Neural crest cell (in vitro differentiated cells): ENCODE data around the gene TPM2. TPM values are rescaled to one million over a fixed set of nuclear protein-coding genes. Genes with fewer than 3 reads are reported as not detected.
A peak's percentile ranks its signal among the peaks of the same experiment; 100 is the strongest.

ENCODE experiments used
- DNase-seq: peaks from one replicate; pipeline ENCODE4 v3.0.0; 2021; ENCODE audit warnings: low read depth, mixed read lengths, low spot score
- H3K27ac Mint-ChIP-seq: one replicate; pipeline ENCODE4 v1.8.0; 2021; ENCODE audit warnings: mild to moderate bottlenecking, mixed read lengths; ENCODE audit not compliant: unreplicated experiment
- H3K27me3 Mint-ChIP-seq: 2 replicates; pipeline ENCODE4 v1.8.0; 2021; ENCODE audit warnings: low read depth, mild to moderate bottlenecking, mixed read lengths
- H3K36me3 Mint-ChIP-seq: 2 replicates; pipeline ENCODE4 v1.8.0; 2021; ENCODE audit warnings: low read depth, mild to moderate bottlenecking, mixed read lengths
- H3K4me1 Mint-ChIP-seq: 2 replicates; pipeline ENCODE4 v1.8.0; 2021; ENCODE audit warnings: mixed read lengths
- H3K4me3 Mint-ChIP-seq: one replicate; pipeline ENCODE4 v1.8.0; 2021; ENCODE audit warnings: mild to moderate bottlenecking, mixed read lengths
- H3K9me3 Mint-ChIP-seq: 2 replicates; pipeline ENCODE4 v1.8.0; 2021; ENCODE audit warnings: mixed read lengths
- CTCF ChIP-seq: fragments of 200-600 bp; sonication (generic); conservative IDR thresholded peaks from 2 replicates; pipeline ENCODE4 v1.5.0; 2021; ENCODE audit warnings: antibody characterized with exemption, mild to moderate bottlenecking
- total RNA-seq: library from RNA; stranded (reverse); gene quantifications from 2 replicates; pipeline ENCODE4 v1.2.1, GENCODE V29; 2021

Gene TPM2
- total RNA-seq, 1 donor from 2014 or later = 159 TPM

- peak; percentile 60 for TF ChIP-seq CTCF
- Mint-ChIP-seq H3K9me3 (no peaks in the 10 kb centered on the region), H3K4me1 (peaks cover 9% of the 10 kb centered on the region), H3K4me3 (no peak overlapping the region), H3K36me3 (peaks cover 5% of the 10 kb centered on the region), H3K27ac (no peak overlapping the region), H3K27me3 (no peaks in the 10 kb centered on the region)
- DNase-seq = no peak
These were observed 40.2 kb upstream of the TPM2 start for GRCh38 chr9:35729700-35730485.

- DNase-seq = no peak
- Mint-ChIP-seq H3K27me3 (no peaks in the 10 kb centered on the region), H3K9me3 (no peaks in the 10 kb centered on the region), H3K36me3 (peaks cover 11% of the 10 kb centered on the region), H3K27ac (no peak overlapping the region), H3K4me3 (no peak overlapping the region), H3K4me1 (peaks cover 9% of the 10 kb centered on the region)
- no peak for TF ChIP-seq CTCF
These were observed 39.4 kb upstream of the TPM2 start for GRCh38 chr9:35729101-35729500.

- Mint-ChIP-seq H3K27ac (no peak overlapping the region), H3K4me1 (peaks cover 6% of the 10 kb centered on the region), H3K27me3 (no peaks in the 10 kb centered on the region), H3K36me3 (peaks cover 11% of the 10 kb centered on the region), H3K9me3 (no peaks in the 10 kb centered on the region), H3K4me3 (no peak overlapping the region)
- no peak for TF ChIP-seq CTCF
- DNase-seq = peak; percentile 30
These were observed 38.6 kb upstream of the TPM2 start for GRCh38 chr9:35728041-35728971.

GRCh38 chr9:35727676-35728040, 37.9 kb upstream of the TPM2 start:
- DNase-seq = no peak
- Mint-ChIP-seq H3K27me3 (no peaks in the 10 kb centered on the region), H3K27ac (no peak overlapping the region), H3K36me3 (peaks cover 11% of the 10 kb centered on the region), H3K4me1 (no peaks in the 10 kb centered on the region), H3K9me3 (no peaks in the 10 kb centered on the region), H3K4me3 (no peak overlapping the region)
- TF ChIP-seq CTCF = no peak

GRCh38 chr9:35726931-35727330, 37.2 kb upstream of the TPM2 start:
- peak overlapping the region; percentile 53 for H3K27ac Mint-ChIP-seq
- no peak for DNase-seq
- H3K9me3 Mint-ChIP-seq = no peaks in the 10 kb centered on the region
- no peaks in the 10 kb centered on the region for H3K4me1 Mint-ChIP-seq
- H3K36me3 Mint-ChIP-seq = peaks cover 14% of the 10 kb centered on the region
- no peaks in the 10 kb centered on the region for H3K27me3 Mint-ChIP-seq
- no peak for TF ChIP-seq CTCF
- no peak overlapping the region for H3K4me3 Mint-ChIP-seq
